H1 (cell line): Measurements from ENCODE around the gene RHOBTB1. TPM values are rescaled to one million over a fixed set of nuclear protein-coding genes. Genes with fewer than 3 reads are reported as not detected.

Experiments used
- CTCF ChIA-PET: fragments of 300-600 bp; sonication (Branson Sonifier 250); formaldehyde crosslinking; loops from one replicate; lab custom pipeline; 2021; ENCODE audit not compliant: partially characterized antibody; lab: Charles Lee
- POLR2A ChIA-PET: fragments of 300-600 bp; sonication (Branson Sonifier 250); formaldehyde crosslinking; loops from one replicate; lab custom pipeline; 2021; ENCODE audit warnings: inconsistent platforms; ENCODE audit not compliant: partially characterized antibody; lab: Charles Lee
- DNase-seq, 2 experiments: peaks; one replicate each; pipeline versions ENCODE4 v3.0.0 to v3.0.0-alpha.2; 2010 to 2022; ENCODE audit warnings: low spot score in 2 of 2, low read depth in 1 of 2, mixed read lengths in 1 of 2
- FAIRE-seq: peaks from 2 replicates; lab custom pipeline; 2011; peaks lifted over from hg19 to GRCh38; lab: Jason Lieb, UNC
- H2AFZ ChIP-seq: 2 replicates; pipeline ENCODE4 v1.8.1; 2012; ENCODE audit warnings: low read length, inconsistent platforms
- H2AK5ac ChIP-seq: 2 replicates; pipeline ENCODE4 v1.6.1; 2013; ENCODE audit warnings: low read depth, low read length
- H2BK120ac ChIP-seq: replicated peaks from 2 replicates; pipeline ENCODE3; 2013; ENCODE audit warnings: low read depth, low read length, inconsistent platforms
- H2BK12ac ChIP-seq: 2 replicates; pipeline ENCODE4 v1.6.1; 2013; ENCODE audit warnings: low read depth, low read length
- H2BK15ac ChIP-seq: 2 replicates; pipeline ENCODE4 v1.6.1; 2013; ENCODE audit warnings: low read length
- H2BK20ac ChIP-seq: 2 replicates; pipeline ENCODE4 v1.6.1; 2013; ENCODE audit warnings: low read length
- H2BK5ac ChIP-seq: 2 replicates; pipeline ENCODE4 v1.6.1; 2013; ENCODE audit warnings: low read depth, low read length
- H3K14ac ChIP-seq: 2 replicates; pipeline ENCODE4 v1.6.1; 2013; ENCODE audit warnings: inconsistent platforms; ENCODE audit not compliant: insufficient read length
- H3K18ac ChIP-seq: 2 replicates; pipeline ENCODE4 v1.6.1; 2013; ENCODE audit warnings: low read length; ENCODE audit errors: extremely low read depth
- H3K23ac ChIP-seq: 2 replicates; pipeline ENCODE4 v1.6.1; 2013; ENCODE audit warnings: inconsistent platforms; ENCODE audit not compliant: insufficient read length
- H3K23me2 ChIP-seq: 2 replicates; pipeline ENCODE4 v1.6.1; 2013; ENCODE audit warnings: low read depth, low read length
- H3K27ac ChIP-seq: 2 replicates; pipeline ENCODE4 v1.6.1; 2011; ENCODE audit warnings: low read depth, low read length, inconsistent platforms
- H3K27me3 ChIP-seq, 4 experiments: replicated peaks in 1 of 4; 1 replicate in 1 of 4; 2 replicates in 3 of 4; pipeline versions ENCODE4 v1.6.1 to v1.8.1; 2011 to 2013; ENCODE audit warnings: low read length in 3 of 4, mild to moderate bottlenecking in 3 of 4, inconsistent platforms in 2 of 4, mixed read lengths in 2 of 4, moderate library complexity in 1 of 4; ENCODE audit not compliant: control insufficient read depth in 3 of 4, insufficient read depth in 3 of 4; ENCODE audit errors: extremely low read depth in 1 of 4
- H3K36me3 ChIP-seq, 4 experiments: 2 replicates each; pipeline versions ENCODE4 v1.6.1 to v1.8.1; 2011 to 2013; ENCODE audit warnings: mild to moderate bottlenecking in 4 of 4, low read length in 3 of 4, moderate library complexity in 2 of 4, control low read depth in 1 of 4, inconsistent platforms in 1 of 4; ENCODE audit not compliant: insufficient read depth in 4 of 4, control insufficient read depth in 2 of 4
- H3K4ac ChIP-seq: replicated peaks from 2 replicates; pipeline ENCODE3; 2013; ENCODE audit warnings: low read length, low read depth, mixed read lengths, inconsistent platforms; ENCODE audit not compliant: insufficient read length
- H3K4me1 ChIP-seq, 4 experiments: replicated peaks in 1 of 4; 1 replicate in 1 of 4; 2 replicates in 3 of 4; pipeline versions ENCODE4 v1.6.1 to v1.8.1; 2011 to 2013; ENCODE audit warnings: low read length in 3 of 4, inconsistent platforms in 2 of 4, mixed read lengths in 1 of 4; ENCODE audit not compliant: insufficient read depth in 4 of 4, control insufficient read depth in 3 of 4
- H3K4me2 ChIP-seq, 2 experiments: 2 replicates each; pipeline versions ENCODE4 v1.6.1 to v1.8.1; 2011 to 2013; ENCODE audit warnings: low read depth in 2 of 2, low read length in 2 of 2, control low read depth in 1 of 2, inconsistent platforms in 1 of 2, mild to moderate bottlenecking in 1 of 2; ENCODE audit not compliant: insufficient read depth in 1 of 2
- H3K4me3 ChIP-seq, 4 experiments: fragments of 200-600, 300-600 bp in 1 of 4; sonication (generic), shearing (Covaris generic), sonication (Bioruptor Twin) in 1 of 4; 2 replicates each; pipeline versions ENCODE4 v1.5.1 to v1.8.1; 2011 to 2016; ENCODE audit warnings: low read length in 4 of 4, low read depth in 3 of 4, control low read depth in 2 of 4, inconsistent platforms in 2 of 4, mild to moderate bottlenecking in 2 of 4, mixed read lengths in 1 of 4, moderate library complexity in 1 of 4; ENCODE audit not compliant: insufficient read depth in 2 of 4; ENCODE audit errors: extremely low read depth in 1 of 4
- H3K56ac ChIP-seq: replicated peaks from 2 replicates; pipeline ENCODE3; 2013; ENCODE audit warnings: low read depth, mild to moderate bottlenecking, mixed read lengths, low read length, inconsistent platforms; ENCODE audit not compliant: insufficient read length
- H3K79me1 ChIP-seq: 2 replicates; pipeline ENCODE4 v1.6.1; 2013; ENCODE audit warnings: low read depth, low read length, control low read depth
- H3K79me2 ChIP-seq, 2 experiments: 2 replicates each; pipeline versions ENCODE4 v1.6.1 to v1.8.1; 2012 to 2013; ENCODE audit warnings: low read length in 2 of 2, mild to moderate bottlenecking in 2 of 2, inconsistent platforms in 1 of 2; ENCODE audit not compliant: insufficient read depth in 2 of 2, control insufficient read depth in 1 of 2
- H3K9ac ChIP-seq, 4 experiments: replicated peaks in 1 of 4; 1 replicate in 1 of 4; 2 replicates in 3 of 4; pipeline versions ENCODE4 v1.6.1 to v1.8.1; 2011 to 2013; ENCODE audit warnings: low read depth in 3 of 4, low read length in 3 of 4, control low read depth in 2 of 4, mild to moderate bottlenecking in 2 of 4, moderate library complexity in 2 of 4, inconsistent platforms in 1 of 4; ENCODE audit errors: extremely low read depth in 1 of 4
- H3K9me3 ChIP-seq, 2 experiments: 2 replicates each; pipeline versions ENCODE4 v1.6.1 to v1.8.1; 2012 to 2013; ENCODE audit warnings: mild to moderate bottlenecking in 2 of 2, moderate library complexity in 2 of 2, control low read depth in 1 of 2, inconsistent platforms in 1 of 2, low read depth in 1 of 2, low read length in 1 of 2, mixed read lengths in 1 of 2; ENCODE audit not compliant: insufficient read depth in 2 of 2
- H4K20me1 ChIP-seq, 2 experiments: replicated peaks in 1 of 2; 2 replicates each; pipeline versions ENCODE3 to v1.8.1; 2011 to 2013; ENCODE audit warnings: inconsistent platforms in 2 of 2, low read length in 2 of 2, mild to moderate bottlenecking in 1 of 2; ENCODE audit not compliant: insufficient read depth in 2 of 2, control insufficient read depth in 1 of 2
- H4K5ac ChIP-seq: 2 replicates; pipeline ENCODE4 v1.6.1; 2013; ENCODE audit warnings: low read length, low read depth, mixed read lengths, inconsistent platforms; ENCODE audit not compliant: insufficient read length
- H4K8ac ChIP-seq: 2 replicates; pipeline ENCODE4 v1.8.0; 2013; ENCODE audit warnings: mild to moderate bottlenecking, moderate library complexity, low read length, inconsistent platforms; ENCODE audit not compliant: insufficient read depth; ENCODE audit errors: extremely low read depth
- H4K91ac ChIP-seq: replicated peaks from 2 replicates; pipeline ENCODE3; 2013; ENCODE audit warnings: low read length, mixed read lengths, inconsistent platforms; ENCODE audit not compliant: insufficient read length
- BRCA1 ChIP-seq: IDR thresholded peaks from 2 replicates; pipeline ENCODE4 v1.6.1; 2012; ENCODE audit warnings: low read depth, low read length, improper control_type of control experiment
- CREB1 ChIP-seq: IDR thresholded peaks from 2 replicates; pipeline ENCODE4 v1.6.1; 2012; ENCODE audit warnings: inconsistent platforms
- FOSL1 ChIP-seq: IDR thresholded peaks from 2 replicates; pipeline ENCODE4 v1.6.1; 2011; ENCODE audit warnings: mild to moderate bottlenecking, low read depth, low read length, moderate library complexity; ENCODE audit not compliant: insufficient read depth
- HDAC2 ChIP-seq, 2 experiments: fragments of 300-600 bp in 1 of 2; sonication (generic) in 1 of 2; IDR thresholded peaks; 2 replicates each; pipeline ENCODE4 v1.6.1; 2011 to 2012; ENCODE audit warnings: low read depth in 2 of 2, low read length in 2 of 2, mild to moderate bottlenecking in 2 of 2, moderate library complexity in 2 of 2, borderline replicate concordance in 1 of 2, inconsistent platforms in 1 of 2
- POU5F1 ChIP-seq: IDR thresholded peaks from 2 replicates; pipeline ENCODE4 v1.6.1; 2011; ENCODE audit warnings: low read depth, mild to moderate bottlenecking, low read length, moderate library complexity
- SP2 ChIP-seq: IDR thresholded peaks from 2 replicates; pipeline ENCODE4 v1.6.1; 2012; ENCODE audit warnings: mild to moderate bottlenecking, low read length, inconsistent platforms
- WGBS, 2 experiments: shearing (Covaris generic) in 1 of 2; methylation state at CpG; one replicate each; pipeline versions ENCODE4 v1.1.6 to v1.1.7; 2013 to 2015; ENCODE audit warnings: low lambda C conversion rate in 2 of 2, mixed read lengths in 2 of 2, inconsistent platforms in 1 of 2, low coverage in 1 of 2, missing lambda C conversion rate in 1 of 2; ENCODE audit not compliant: insufficient replicate concordance in 2 of 2, insufficient coverage in 1 of 2, insufficient read length in 1 of 2; ENCODE audit errors: extremely low coverage in 1 of 2, missing lambda C conversion rate in 1 of 2; 5-methylcytosine and 5-hydroxymethylcytosine counted together
- polyA plus RNA-seq, 7 experiments: library from polyadenylated mRNA; depleted of rRNA in 3 of 7; stranded (reverse) in 5 of 7; unstranded in 2 of 7; fragments of >200 nt in 5 of 7; fragments of 200-250 nt in 2 of 7; gene quantifications; 1 replicate in 5 of 7; 2 replicates in 1 of 7; 4 replicates in 1 of 7; pipeline versions ENCODE4 v1.2.1 to v1.2.3, GENCODE V29; 2011 to 2013; ENCODE audit warnings: missing spikeins in 2 of 7, mixed read lengths in 2 of 7
- total RNA-seq: library from RNA; stranded (reverse); fragmentation: NEBNext Ultra II Directional; extraction: Animal tissue kit (Norgen Biotek cat#: 25700); gene quantifications from 2 replicates; pipeline ENCODE4 v1.2.1, GENCODE V29; 2021
- TF ChIP-seq, protein P1 (sequence below): IDR thresholded peaks from 2 replicates; pipeline ENCODE4 v1.6.1; 2011; ENCODE audit warnings: low read depth, mild to moderate bottlenecking, low read length; ENCODE audit not compliant: insufficient read depth

Gene RHOBTB1
- total and polyA plus RNA-seq, 2 of the 8 experiments (the other 6 are each of a cell fraction or from before 2014, with no cell fraction given): 6.1 to 7.4 TPM

DNA sequence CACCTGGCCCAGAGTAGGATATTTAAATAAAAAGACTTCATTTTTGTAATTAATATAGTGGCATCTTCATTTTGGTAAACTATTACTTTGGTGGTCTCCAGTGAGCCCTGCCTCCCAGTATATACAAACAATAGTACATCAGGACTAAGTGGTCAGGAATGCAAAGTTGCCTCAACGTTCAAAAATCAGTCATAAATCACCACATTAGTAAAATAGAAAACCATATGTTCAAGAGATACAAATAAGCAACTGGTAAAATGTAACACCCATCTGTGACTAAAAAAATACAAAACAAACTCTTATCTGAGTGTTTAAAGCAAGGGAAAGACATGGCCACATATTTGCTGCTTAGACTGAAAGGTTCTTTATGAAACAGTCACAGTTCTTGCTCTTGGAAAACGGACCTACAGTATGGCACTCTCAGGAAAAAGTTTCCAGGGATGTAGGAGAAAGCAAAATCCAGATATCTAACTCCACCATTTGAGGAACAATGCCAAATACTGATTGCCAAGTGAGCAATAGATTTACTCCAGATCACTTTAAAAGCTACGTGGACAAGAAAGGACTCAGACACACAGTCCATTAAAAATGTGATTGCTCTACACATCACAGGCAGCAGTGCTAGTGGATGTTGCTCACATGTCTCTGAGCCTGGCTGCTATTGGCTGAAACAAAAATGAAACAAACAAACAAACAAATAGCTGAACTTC, 15.1 kb upstream of the RHOBTB1 start:
- Histone ChIP-seq H3K36me3 (no peaks in the 10 kb centered on the region), H3K79me1 (no peaks in the 10 kb centered on the region), H2BK20ac (no peak overlapping the region), H3K9me3 (no peaks in the 10 kb centered on the region), H3K4me2 (no peak overlapping the region), H3K9ac (no peak overlapping the region), H3K14ac (no peak overlapping the region), H3K23ac (no peak overlapping the region), H4K8ac (no peak overlapping the region), H2BK5ac (no peak overlapping the region), H3K4me1 (no peaks in the 10 kb centered on the region), H3K27me3 (no peaks in the 10 kb centered on the region), H2AK5ac (no peak overlapping the region), H3K79me2 (no peaks in the 10 kb centered on the region), H2BK120ac (no peak overlapping the region), H4K91ac (no peak overlapping the region), H3K18ac (no peak overlapping the region), H3K23me2 (no peaks in the 10 kb centered on the region), H3K56ac (no peak overlapping the region), H3K4me3 (no peak overlapping the region), H2BK15ac (no peak overlapping the region), H2AFZ (no peak overlapping the region), H4K20me1 (no peaks in the 10 kb centered on the region), H3K27ac (no peak overlapping the region), H3K4ac (no peak overlapping the region), H2BK12ac (no peak overlapping the region), H4K5ac (no peak overlapping the region)
- ChIA-PET POLR2A (interaction anchor here (0.7 kb wide), 1 partner anchor 16 kb away, joined by 3 read pairs; no protein-coding TSS in a partner anchor), CTCF (interaction anchor here (0.6 to 1.0 kb wide), 2 partner anchors 10 to 282 kb away, joined by 3 read pairs; no protein-coding TSS in a partner anchor)
- peak; percentile 48 for FAIRE-seq
- 77% methylated on average over 3 of the region's 3 CpGs; no CpG with 5 or more reads in 1 of the 2 experiments for WGBS, 2 experiments
- TF ChIP-seq POU5F1 (no peak), SP2 (no peak), BRCA1 (no peak), CREB1 (no peak), HDAC2 (IDR thresholded peaks at IDR 0.05; ENCODE audit: borderline replicate concordance in 1 of 2, low read depth in 2 of 2, low read length in 2 of 2) (no peak), FOSL1 (no peak)
- TF ChIP-seq, protein P1, sequence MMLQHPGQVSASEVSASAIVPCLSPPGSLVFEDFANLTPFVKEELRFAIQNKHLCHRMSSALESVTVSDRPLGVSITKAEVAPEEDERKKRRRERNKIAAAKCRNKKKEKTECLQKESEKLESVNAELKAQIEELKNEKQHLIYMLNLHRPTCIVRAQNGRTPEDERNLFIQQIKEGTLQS: no peak
- DNase-seq: no peak
